GM21367 (cell line): ENCODE measurements around the gene RAG2.
"Not testable (repeated sequence)": the region's sequence is repeated elsewhere in the genome, so short reads cannot be mapped to it uniquely, and the experiment has no call there.

Source experiments
- ATAC-seq: cut with Tn5 transposase; IDR thresholded peaks from one replicate; pipeline ENCODE4 v1.9.1; 2021; ENCODE audit not compliant: unreplicated experiment

Gene RAG2

DNA sequence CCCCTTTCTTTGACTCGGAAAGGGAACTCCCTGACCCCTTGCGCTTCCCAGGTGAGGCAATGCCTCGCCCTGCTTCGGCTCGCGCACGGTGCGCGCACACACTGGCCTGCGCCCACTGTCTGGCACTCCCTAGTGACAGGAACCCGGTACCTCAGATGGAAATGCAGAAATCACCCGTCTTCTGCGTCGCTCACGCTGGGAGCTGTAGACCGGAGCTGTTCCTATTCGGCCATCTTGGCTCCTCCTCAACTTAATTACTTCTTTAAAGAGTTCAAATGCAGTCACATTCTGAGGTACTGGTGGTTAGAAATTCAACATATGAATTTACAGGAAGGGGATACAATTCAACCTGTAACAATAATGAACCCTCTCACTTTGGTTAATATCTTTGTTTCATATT lies 40.6 kb downstream of the RAG2 start:
- not testable (repeated sequence) for ATAC-seq

DNA sequence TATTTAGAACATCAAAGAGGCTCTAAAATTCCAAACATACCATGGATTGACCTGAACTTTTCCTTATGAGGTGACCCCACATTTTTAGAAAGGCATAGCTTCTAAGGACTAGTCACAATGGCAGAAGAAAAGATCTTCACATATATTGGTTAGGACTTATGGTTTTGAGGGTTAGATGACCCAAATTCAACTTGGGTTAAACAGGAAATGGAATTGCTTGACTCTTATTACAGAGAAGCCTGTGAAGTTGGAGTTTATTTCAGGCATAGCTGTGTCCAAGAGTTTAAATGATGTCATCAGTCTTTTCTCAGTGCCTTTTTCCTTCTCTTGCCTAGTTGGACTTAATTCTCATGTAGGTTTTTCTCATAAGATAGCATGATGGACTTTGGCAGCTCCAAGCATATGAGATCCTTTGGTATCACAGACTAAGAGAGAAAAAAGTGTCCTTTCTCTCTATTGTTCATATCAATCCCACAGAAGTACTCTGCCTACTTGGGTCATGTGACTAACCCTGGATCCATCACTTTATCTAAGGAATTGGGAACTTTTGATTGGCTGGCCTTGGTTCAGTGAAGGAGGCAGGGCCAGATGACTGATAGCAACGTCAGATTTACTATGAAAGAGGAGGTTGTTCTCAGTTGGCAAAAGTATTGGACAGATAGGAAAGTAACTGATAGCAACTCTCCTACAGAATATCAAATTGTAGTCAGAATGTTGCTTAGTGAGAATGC lies 47.5 kb downstream of the RAG2 start:
- ATAC-seq = no peak
